Measurements from ENCODE around the gene ZNF511.

GRCh38 chr10:133351408-133352318 is 42.9 kb downstream of the ZNF511 start:
- TF ChIP-seq ZNF341 (tag by site-specific recombination; IDR thresholded peaks at IDR 0.05; ENCODE audit: low read depth): no peak
- TF ChIP-seq ZSCAN16 (tag by site-specific recombination; IDR thresholded peaks at IDR 0.05): no peak
- TF ChIP-seq ZNF677 (tag by site-specific recombination; IDR thresholded peaks at IDR 0.05): no peak
- no peak for TF ChIP-seq ZNF660 (tag by site-specific recombination; IDR thresholded peaks at IDR 0.05)
- TF ChIP-seq ZFP3 (tag by site-specific recombination; IDR thresholded peaks at IDR 0.05; ENCODE audit: low read depth): no peak
- TF ChIP-seq YY1 (tag by site-specific recombination; IDR thresholded peaks at IDR 0.05): no peak
- no peak for TF ChIP-seq ZBTB8A (tag by site-specific recombination; IDR thresholded peaks at IDR 0.05)
- no peak for TF ChIP-seq OVOL3 (tag by site-specific recombination; IDR thresholded peaks at IDR 0.05)
- TF ChIP-seq CTCF (tag by site-specific recombination; IDR thresholded peaks at IDR 0.05): no peak

All from HEK293 (cell line).